Neuronal stem cell (in vitro differentiated cells): Measurements from ENCODE around the gene TRIM17.

Experiments
- DNase-seq: peaks from one replicate; pipeline ENCODE4 v3.0.0-alpha.2; 2013; ENCODE audit warnings: low spot score
- H2AFZ ChIP-seq: one replicate; pipeline ENCODE4 v1.6.1; 2013; ENCODE audit warnings: mild to moderate bottlenecking, low read length, inconsistent platforms
- H2AK5ac ChIP-seq: 2 replicates; pipeline ENCODE4 v1.6.1; 2013; ENCODE audit warnings: low read depth, mild to moderate bottlenecking, inconsistent platforms, low read length, moderate library complexity, mixed read lengths
- H2BK120ac ChIP-seq: 2 replicates; pipeline ENCODE4 v1.6.1; 2013; ENCODE audit warnings: low read depth, mild to moderate bottlenecking, inconsistent platforms, low read length, moderate library complexity, mixed read lengths
- H2BK12ac ChIP-seq: one replicate; pipeline ENCODE4 v1.6.1; 2013; ENCODE audit warnings: low read length, inconsistent platforms
- H2BK15ac ChIP-seq: 2 replicates; pipeline ENCODE4 v1.6.1; 2013; ENCODE audit warnings: mild to moderate bottlenecking, low read length, inconsistent platforms, mixed read lengths
- H2BK5ac ChIP-seq: one replicate; pipeline ENCODE4 v1.6.1; 2013; ENCODE audit warnings: inconsistent platforms, mild to moderate bottlenecking, low read length, moderate library complexity
- H3K14ac ChIP-seq: one replicate; pipeline ENCODE4 v1.6.1; 2013; ENCODE audit warnings: low read length, inconsistent platforms
- H3K18ac ChIP-seq: 2 replicates; pipeline ENCODE4 v1.6.1; 2013; ENCODE audit warnings: low read length, inconsistent platforms
- H3K23ac ChIP-seq: 2 replicates; pipeline ENCODE4 v1.6.1; 2013; ENCODE audit warnings: low read depth, mild to moderate bottlenecking, mixed read lengths, low read length, inconsistent platforms; ENCODE audit not compliant: poor library complexity
- H3K27ac ChIP-seq: replicated peaks from 3 replicates; pipeline ENCODE4 v1.5.1; 2013; ENCODE audit warnings: low read length, inconsistent platforms
- H3K27me3 ChIP-seq, 3 experiments: 2 replicates each; pipeline ENCODE4 v1.6.1; 2013; ENCODE audit warnings: low read length in 3 of 3, mild to moderate bottlenecking in 2 of 3, inconsistent platforms in 1 of 3, low read depth in 1 of 3, mixed read lengths in 1 of 3, moderate library complexity in 1 of 3; ENCODE audit not compliant: control insufficient read depth in 3 of 3, insufficient read depth in 3 of 3
- H3K36me3 ChIP-seq, 2 donors: replicated peaks in 1 of 2; 2 replicates each; pipeline ENCODE4 v1.6.1; 2013; ENCODE audit warnings: low read length in 2 of 2; ENCODE audit not compliant: control insufficient read depth in 2 of 2, insufficient read depth in 2 of 2
- H3K4ac ChIP-seq: 2 replicates; pipeline ENCODE4 v1.6.1; 2013; ENCODE audit warnings: inconsistent platforms, mild to moderate bottlenecking, low read length, moderate library complexity
- H3K4me1 ChIP-seq, 2 donors: 1 replicate in 1 of 2; 2 replicates in 1 of 2; pipeline ENCODE4 v1.6.1; 2013; ENCODE audit warnings: low read length in 2 of 2, low read depth in 1 of 2; ENCODE audit not compliant: control insufficient read depth in 2 of 2, insufficient read depth in 1 of 2
- H3K4me2 ChIP-seq: one replicate; pipeline ENCODE4 v1.6.1; 2013; ENCODE audit warnings: mild to moderate bottlenecking, low read length, inconsistent platforms; ENCODE audit not compliant: insufficient read depth, poor library complexity, severe bottlenecking
- H3K4me3 ChIP-seq, 2 donors: 2 replicates each; pipeline ENCODE4 v1.5.1; 2013; ENCODE audit warnings: low read length in 2 of 2, mild to moderate bottlenecking in 2 of 2, inconsistent platforms in 1 of 2, moderate library complexity in 1 of 2
- H3K79me1 ChIP-seq: one replicate; pipeline ENCODE4 v1.6.1; 2013; ENCODE audit warnings: low read depth, mild to moderate bottlenecking, inconsistent platforms, low read length, moderate library complexity
- H3K9ac ChIP-seq: one replicate; pipeline ENCODE4 v1.6.1; 2013; ENCODE audit warnings: mild to moderate bottlenecking, low read depth, low read length, inconsistent platforms; ENCODE audit not compliant: poor library complexity
- H3K9me3 ChIP-seq, 2 donors: replicated peaks in 1 of 2; 2 replicates each; pipeline versions ENCODE3 to v1.6.1; 2013; ENCODE audit warnings: low read length in 2 of 2, mild to moderate bottlenecking in 2 of 2, inconsistent platforms in 1 of 2, low read depth in 1 of 2, mixed read lengths in 1 of 2, moderate library complexity in 1 of 2; ENCODE audit not compliant: control insufficient read depth in 2 of 2, insufficient read depth in 1 of 2
- H4K8ac ChIP-seq: one replicate; pipeline ENCODE4 v1.6.1; 2013; ENCODE audit warnings: low read depth, mild to moderate bottlenecking, inconsistent platforms, low read length, moderate library complexity
- H4K91ac ChIP-seq: one replicate; pipeline ENCODE4 v1.6.1; 2013; ENCODE audit warnings: low read length, low read depth, mild to moderate bottlenecking, inconsistent platforms; ENCODE audit not compliant: poor library complexity
- WGBS, 2 donors: extraction: QIAGEN DNeasy Blood & Tissue Kit; methylation state at CpG; one replicate each; pipeline ENCODE4 v1.1.7; 2013; ENCODE audit warnings: missing lambda C conversion rate in 2 of 2, mixed read lengths in 1 of 2; ENCODE audit not compliant: insufficient read length in 2 of 2, insufficient replicate concordance in 1 of 2; ENCODE audit errors: extremely low coverage in 2 of 2; 5-methylcytosine and 5-hydroxymethylcytosine counted together

Gene TRIM17

GRCh38 chr1:228381356-228381755 is 35.3 kb downstream of the TRIM17 start:
- Histone ChIP-seq H3K27ac (no peak overlapping the region), H4K8ac (no peak overlapping the region), H3K9me3 (no peaks in the 10 kb centered on the region), H2BK120ac (no peak overlapping the region), H3K4me3 (no peak overlapping the region), H3K27me3 (peaks cover 0 to 17% (median 15%) of the 10 kb centered on the region in 3 experiments), H2BK12ac (no peak overlapping the region), H3K9ac (no peak overlapping the region), H2BK15ac (no peak overlapping the region), H3K4ac (no peak overlapping the region), H4K91ac (no peak overlapping the region), H3K23ac (no peak overlapping the region), H3K36me3 (no peaks in the 10 kb centered on the region), H3K79me1 (peaks cover 2% of the 10 kb centered on the region), H3K14ac (no peak overlapping the region), H3K18ac (no peak overlapping the region), H2AFZ (no peak overlapping the region), H3K4me1 (peaks cover 0 to 8% of the 10 kb centered on the region in 2 donors), H2BK5ac (no peak overlapping the region), H2AK5ac (no peak overlapping the region), H3K4me2 (no peak overlapping the region)
- WGBS, 2 donors, result no CpG with 5 or more reads among the region's 2 CpGs
- no peak for DNase-seq

GRCh38 chr1:228379666-228380065 is 37.0 kb downstream of the TRIM17 start:
- Histone ChIP-seq H2AFZ (peak overlapping the region; percentile 92), H3K4me2 (no peak overlapping the region), H3K79me1 (peaks cover 4% of the 10 kb centered on the region), H2BK12ac (no peak overlapping the region), H3K27ac (no peak overlapping the region), H3K4ac (no peak overlapping the region), H2BK120ac (no peak overlapping the region), H3K9me3 (no peaks in the 10 kb centered on the region), H3K36me3 (no peaks in the 10 kb centered on the region), H4K91ac (no peak overlapping the region), H3K9ac (no peak overlapping the region), H3K23ac (no peak overlapping the region), H2AK5ac (no peak overlapping the region), H4K8ac (no peak overlapping the region), H2BK5ac (no peak overlapping the region), H2BK15ac (no peak overlapping the region), H3K14ac (no peak overlapping the region), H3K4me1 (peaks cover 0 to 8% of the 10 kb centered on the region in 2 donors), H3K4me3 (no peak overlapping the region), H3K27me3 (peaks cover 0 to 17% (median 15%) of the 10 kb centered on the region in 3 experiments), H3K18ac (no peak overlapping the region)
- no CpG with 5 or more reads among the region's 8 CpGs for WGBS, 2 donors
- DNase-seq, result no peak

GRCh38 chr1:228378873-228379460 is 37.7 kb downstream of the TRIM17 start:
- peak overlapping the region; percentile 92 for H3K23ac ChIP-seq
- H3K27me3 ChIP-seq, result peaks cover 0 to 17% (median 15%) of the 10 kb centered on the region in 3 experiments
- no peaks in the 10 kb centered on the region for H3K9me3 ChIP-seq
- no peak overlapping the region for H3K27ac ChIP-seq
- H3K4me3 ChIP-seq, result peak overlapping the region; percentile 45 to 83
- peak overlapping the region; percentile 92 for H2AFZ ChIP-seq
- no peak overlapping the region for H4K91ac ChIP-seq
- no peak overlapping the region for H2BK120ac ChIP-seq
- peak overlapping the region; percentile 33 for H2BK5ac ChIP-seq
- peak; percentile 8 for DNase-seq
- peak overlapping the region; percentile 95 for H3K18ac ChIP-seq
- H3K4me1 ChIP-seq, result peaks cover 0 to 8% of the 10 kb centered on the region in 2 donors
- no peak overlapping the region for H2BK12ac ChIP-seq
- WGBS, 2 donors, result no CpG with 5 or more reads among the region's 48 CpGs
- peak overlapping the region; percentile 66 for H2AK5ac ChIP-seq
- peak overlapping the region; percentile 89 for H3K9ac ChIP-seq
- H4K8ac ChIP-seq, result no peak overlapping the region
- H3K14ac ChIP-seq, result peak overlapping the region; percentile 1
- H3K4me2 ChIP-seq, result peak overlapping the region; percentile 97
- no peaks in the 10 kb centered on the region for H3K36me3 ChIP-seq
- no peak overlapping the region for H3K4ac ChIP-seq
- H2BK15ac ChIP-seq, result peak overlapping the region; percentile 28
- H3K79me1 ChIP-seq, result peaks cover 4% of the 10 kb centered on the region

- no peaks in the 10 kb centered on the region for H3K36me3 ChIP-seq
- H2BK120ac ChIP-seq, result no peak overlapping the region
- peak overlapping the region; percentile 43 for H4K8ac ChIP-seq
- no peaks in the 10 kb centered on the region for H3K9me3 ChIP-seq
- peaks cover 4% of the 10 kb centered on the region for H3K79me1 ChIP-seq
- H3K23ac ChIP-seq, result peak overlapping the region; percentile 91
- WGBS, 2 donors, result no CpG with 5 or more reads among the region's 73 CpGs
- H2BK5ac ChIP-seq, result peak overlapping the region; percentile 33
- H2BK12ac ChIP-seq, result peak overlapping the region; percentile 93
- peaks cover 0 to 8% of the 10 kb centered on the region in 2 donors for H3K4me1 ChIP-seq
- no peak overlapping the region for H3K27ac ChIP-seq
- H2AFZ ChIP-seq, result peak overlapping the region; percentile 92
- H4K91ac ChIP-seq, result no peak overlapping the region
- peak overlapping the region; percentile 98 for H3K4me2 ChIP-seq
- H3K4ac ChIP-seq, result no peak overlapping the region
- peak overlapping the region; percentile 45 to 83 for H3K4me3 ChIP-seq
- H3K27me3 ChIP-seq, result peaks cover 0 to 17% (median 15%) of the 10 kb centered on the region in 3 experiments
- H2BK15ac ChIP-seq, result peak overlapping the region; percentile 39
- peak overlapping the region; percentile 93 for H3K9ac ChIP-seq
- peak overlapping the region; percentile 98 for H3K18ac ChIP-seq
- peak overlapping the region; percentile 79 for H2AK5ac ChIP-seq
- DNase-seq, result peak; percentile 67
- peak overlapping the region; percentile 97 for H3K14ac ChIP-seq
Measured at GRCh38 chr1:228378090-228378872, 38.4 kb downstream of the TRIM17 start.
